Memory B cell (primary cell): ENCODE data around the gene ALDH3B1.
A peak's percentile ranks its signal among the peaks of the same experiment; 100 is the strongest.

Experiments used
- ATAC-seq: fragments of 150-1000 bp; cut with Tn5 transposase; 2 replicates; pipeline ENCODE4 v1.10.0; 2021; ENCODE audit warnings: low read depth, mild to moderate bottlenecking, moderate library complexity
- DNase-seq, 2 donors: peaks; one replicate each; pipeline ENCODE4 v3.0.0; 2022; ENCODE audit warnings: low spot score in 2 of 2
- H3K27ac Mint-ChIP-seq: one replicate; pipeline ENCODE4 v1.8.0; 2022; ENCODE audit warnings: mild to moderate bottlenecking, moderate library complexity, mixed read lengths
- H3K27me3 Mint-ChIP-seq: one replicate; pipeline ENCODE4 v1.8.0; 2022; ENCODE audit warnings: mixed read lengths
- H3K36me3 Mint-ChIP-seq: one replicate; pipeline ENCODE4 v1.8.0; 2022; ENCODE audit warnings: mild to moderate bottlenecking, mixed read lengths
- H3K4me1 Mint-ChIP-seq: one replicate; pipeline ENCODE4 v1.8.0; 2022; ENCODE audit warnings: mixed read lengths
- H3K4me3 Mint-ChIP-seq: one replicate; pipeline ENCODE4 v1.8.0; 2022; ENCODE audit warnings: mild to moderate bottlenecking, moderate library complexity, mixed read lengths
- H3K9me3 Mint-ChIP-seq: one replicate; pipeline ENCODE4 v1.8.0; 2022; ENCODE audit warnings: mixed read lengths

ALDH3B1 gene

DNA sequence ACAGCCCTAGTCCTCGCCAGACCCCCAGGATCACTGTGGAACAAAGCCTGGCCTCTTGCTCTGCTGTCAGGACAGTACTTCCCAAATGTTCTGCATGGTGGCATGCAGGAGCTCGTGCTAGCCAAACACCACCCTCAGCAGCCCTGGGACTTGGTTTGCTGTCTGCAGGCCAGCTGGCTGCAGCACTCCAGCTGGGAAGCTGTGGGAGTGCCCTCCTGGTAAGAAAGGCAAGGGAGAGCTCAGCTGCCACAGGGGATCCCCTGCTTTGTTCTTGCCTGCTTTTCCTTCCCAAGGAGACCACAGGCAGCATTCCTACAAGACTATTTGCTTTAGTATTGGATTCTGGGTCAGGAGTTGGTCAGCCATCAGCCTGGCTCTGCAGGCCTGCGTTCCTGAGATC, 56.6 kb downstream of the ALDH3B1 start:
- ATAC-seq (no peak), DNase-seq (no peak)
- H3K9me3 Mint-ChIP-seq, result no peaks in the 10 kb centered on the region
- no peaks in the 10 kb centered on the region for H3K27me3 Mint-ChIP-seq
- H3K4me1 Mint-ChIP-seq, result peaks cover 4% of the 10 kb centered on the region
- H3K27ac Mint-ChIP-seq, result no peak overlapping the region
- H3K4me3 Mint-ChIP-seq, result no peak overlapping the region
- H3K36me3 Mint-ChIP-seq, result peaks cover 33% of the 10 kb centered on the region

DNA sequence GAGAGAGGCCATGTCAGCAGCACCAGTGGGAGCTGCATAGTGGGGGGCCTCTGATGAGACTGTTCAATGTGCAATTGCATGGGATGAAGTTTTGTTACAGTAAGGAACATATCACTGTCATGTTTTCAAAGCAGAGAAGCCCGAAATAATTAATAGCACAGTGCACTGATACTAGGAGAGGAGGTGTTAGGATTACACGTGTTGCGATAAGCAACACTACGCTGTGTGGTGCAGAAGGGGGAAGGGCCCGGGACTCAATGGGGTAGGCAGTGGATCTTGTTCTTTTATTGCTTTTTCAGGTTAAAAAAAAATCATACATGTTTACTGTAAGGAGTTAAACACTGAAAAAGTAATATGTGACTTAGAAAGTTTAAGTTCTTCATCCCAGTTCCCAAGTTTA, 57.9 kb downstream of the ALDH3B1 start:
- Mint-ChIP-seq H3K27ac (no peak overlapping the region), H3K4me1 (peaks cover 4% of the 10 kb centered on the region), H3K4me3 (no peak overlapping the region), H3K27me3 (no peaks in the 10 kb centered on the region), H3K36me3 (peaks cover 29% of the 10 kb centered on the region), H3K9me3 (no peaks in the 10 kb centered on the region)
- no peak for ATAC-seq
- no peak for DNase-seq

DNA sequence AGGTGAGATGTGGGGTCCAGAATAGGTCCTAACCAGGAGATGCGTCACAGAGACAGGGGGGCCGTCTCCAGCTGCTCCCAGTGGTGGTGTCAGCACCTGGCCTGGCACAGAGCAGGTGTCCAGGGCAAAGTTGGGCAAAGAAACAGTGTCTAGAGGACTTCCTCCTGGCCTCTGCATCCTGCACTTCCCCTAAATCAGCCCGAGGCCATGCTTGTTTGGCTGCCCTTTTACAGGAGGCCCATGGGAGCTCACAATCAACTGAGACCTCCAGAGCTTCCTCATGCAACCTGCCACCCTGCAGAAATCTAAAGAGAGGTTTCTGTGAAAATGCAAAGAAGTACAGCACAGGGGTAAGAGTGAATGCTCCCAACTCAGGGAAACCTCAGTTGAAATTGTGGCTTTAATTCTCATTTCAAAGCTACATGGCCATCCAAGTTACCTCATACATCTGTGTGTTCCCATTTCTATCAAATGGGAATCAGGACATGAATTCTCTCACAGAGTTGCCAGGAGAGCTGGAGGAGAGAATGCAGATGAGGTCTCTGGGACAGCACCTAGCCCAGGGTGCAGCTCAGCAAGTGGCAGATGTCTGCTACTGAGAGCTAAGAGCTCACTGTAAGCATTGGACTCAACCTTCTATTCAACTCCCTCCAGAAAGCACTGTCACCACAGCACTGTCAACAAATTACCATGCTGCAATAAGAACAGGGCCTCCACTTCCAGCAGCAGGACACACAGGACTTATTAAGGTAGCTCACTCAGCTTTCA, 61.3 kb downstream of the ALDH3B1 start:
- Mint-ChIP-seq H3K27ac (no peak overlapping the region), H3K36me3 (peaks cover 19% of the 10 kb centered on the region), H3K4me3 (no peak overlapping the region), H3K9me3 (no peaks in the 10 kb centered on the region), H3K4me1 (peaks cover 4% of the 10 kb centered on the region), H3K27me3 (no peaks in the 10 kb centered on the region)
- ATAC-seq (peak; percentile 21), DNase-seq (no peak)

DNA sequence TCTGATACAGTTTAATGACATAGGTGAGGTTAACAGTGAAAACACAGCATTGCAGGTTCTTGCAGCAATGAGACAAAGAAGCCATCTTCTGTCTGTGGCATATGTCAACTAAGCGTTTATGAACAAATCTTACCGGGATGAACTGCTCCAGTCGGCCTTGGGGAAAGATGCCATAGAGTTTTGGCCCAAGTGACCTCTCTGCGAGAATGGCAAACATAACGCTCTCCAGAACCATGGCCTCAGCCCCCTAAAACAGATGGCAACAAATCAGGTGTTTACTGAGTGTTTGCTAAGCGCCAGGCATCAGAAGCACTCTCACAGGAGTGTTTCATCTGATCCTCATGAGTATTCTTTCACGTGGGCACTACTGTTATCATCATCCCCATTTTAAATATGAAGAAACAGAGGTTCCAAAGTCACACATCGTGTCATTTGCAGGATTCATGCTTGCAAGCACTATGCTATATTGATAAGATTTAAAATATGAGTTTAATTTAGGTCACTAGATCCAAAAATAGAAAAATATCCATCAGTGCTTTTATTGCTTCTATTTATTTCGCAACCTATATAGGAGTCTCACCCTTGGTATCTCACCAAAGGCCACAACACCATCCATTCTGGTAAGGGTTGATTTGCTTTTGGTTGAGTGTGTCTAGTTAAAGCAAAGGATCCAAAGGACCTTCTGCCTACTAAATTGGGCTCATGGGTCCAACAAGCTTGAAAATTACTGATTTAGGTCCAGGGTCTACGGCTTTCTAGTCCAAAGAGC, 64.6 kb downstream of the ALDH3B1 start:
- H3K4me1 Mint-ChIP-seq, result peaks cover 16% of the 10 kb centered on the region
- DNase-seq (no peak), ATAC-seq (no peak)
- H3K27ac Mint-ChIP-seq, result no peak overlapping the region
- H3K27me3 Mint-ChIP-seq, result no peaks in the 10 kb centered on the region
- no peak overlapping the region for H3K4me3 Mint-ChIP-seq
- no peaks in the 10 kb centered on the region for H3K9me3 Mint-ChIP-seq
- H3K36me3 Mint-ChIP-seq, result peaks cover 5% of the 10 kb centered on the region

DNA sequence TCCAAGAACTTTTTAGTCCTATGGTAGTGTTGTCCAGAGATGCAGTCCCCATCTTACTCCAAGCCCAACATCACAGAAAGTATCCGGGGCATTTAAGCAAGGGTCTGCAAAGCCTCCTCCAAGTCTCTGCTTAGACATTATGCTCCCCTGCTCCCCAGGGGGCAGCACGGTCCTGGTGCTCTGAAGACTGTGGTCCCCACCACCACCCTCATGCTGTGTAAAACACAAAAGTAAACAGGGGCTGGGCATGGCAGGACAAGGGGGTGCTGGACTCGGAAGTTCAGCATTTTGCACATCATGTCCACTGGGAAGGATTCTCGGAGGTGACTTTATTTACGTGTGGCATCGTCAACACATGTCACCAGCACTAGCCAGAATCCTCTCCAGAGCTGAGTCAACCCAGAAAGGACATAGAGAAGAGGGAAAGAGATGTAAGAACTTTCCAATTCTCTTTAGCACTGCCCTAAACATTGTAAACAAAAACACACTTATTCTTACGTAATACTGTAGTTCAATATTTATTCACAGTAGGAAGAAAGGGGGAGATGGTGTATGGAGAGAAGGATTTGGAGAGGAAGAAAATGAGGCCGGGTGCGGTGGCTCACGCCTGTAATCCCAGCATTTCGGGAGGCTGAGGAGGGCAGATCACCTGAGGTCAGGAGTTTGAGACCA, 66.4 kb downstream of the ALDH3B1 start:
- Mint-ChIP-seq H3K27ac (no peak overlapping the region), H3K4me1 (peaks cover 11% of the 10 kb centered on the region), H3K27me3 (no peaks in the 10 kb centered on the region), H3K9me3 (no peaks in the 10 kb centered on the region), H3K36me3 (peaks cover 7% of the 10 kb centered on the region), H3K4me3 (no peak overlapping the region)
- no peak for DNase-seq
- no peak for ATAC-seq

DNA sequence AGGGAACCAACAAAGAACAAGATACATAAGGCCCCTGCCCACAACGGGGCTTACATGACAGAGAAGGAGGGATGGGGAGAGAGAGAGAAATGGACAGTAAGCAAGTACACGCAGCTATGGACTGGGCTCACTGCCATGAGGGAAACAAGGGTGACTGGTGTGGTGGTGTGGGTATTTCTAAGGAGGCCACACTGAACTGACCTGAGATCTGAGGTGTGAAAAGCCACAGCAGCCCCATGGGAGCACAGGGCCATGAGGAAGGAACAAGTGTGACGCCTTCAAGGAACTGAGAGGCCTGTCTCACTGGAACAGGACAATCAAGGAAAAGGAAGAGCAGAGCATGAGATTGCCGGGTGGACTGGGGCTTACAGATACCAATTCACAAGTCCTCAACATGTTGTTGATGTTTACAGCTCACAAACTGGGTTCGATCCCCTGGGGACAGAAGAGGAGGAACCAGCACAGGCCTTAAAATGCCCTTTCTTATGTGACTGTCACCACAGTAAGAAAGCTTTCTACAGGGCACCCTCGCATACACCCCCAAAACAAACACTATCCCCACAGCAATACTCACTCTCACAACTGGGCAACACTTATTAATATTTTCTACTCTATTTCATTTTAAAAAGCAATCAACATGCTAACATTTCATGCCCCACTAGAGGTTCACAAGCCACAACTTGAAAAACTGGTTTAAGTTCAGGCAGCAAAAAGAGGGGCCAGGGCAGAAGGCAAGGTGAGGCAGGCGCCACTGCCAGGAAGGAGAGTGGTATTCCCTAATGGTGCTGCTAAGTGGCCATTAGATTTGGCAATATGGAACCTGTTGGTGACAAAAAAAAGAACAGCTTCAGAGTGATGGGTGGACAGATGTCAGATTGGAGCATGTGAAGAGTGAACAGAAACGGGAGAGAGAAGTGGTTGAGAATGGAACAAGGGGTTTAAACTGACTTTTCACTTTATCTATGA, 67.8 kb downstream of the ALDH3B1 start:
- DNase-seq, result peak in 1 of 2 donors; percentile 1
- Mint-ChIP-seq H3K9me3 (no peaks in the 10 kb centered on the region), H3K27ac (peak overlapping the region; percentile 46), H3K36me3 (peaks cover 7% of the 10 kb centered on the region), H3K4me3 (no peak overlapping the region), H3K4me1 (peaks cover 11% of the 10 kb centered on the region), H3K27me3 (no peaks in the 10 kb centered on the region)
- ATAC-seq, result peak; percentile 53
